Fibroblast of peridontal ligament (primary cell): ENCODE results near the gene TRIM52.

Experiments
- DNase-seq: peaks from one replicate; pipeline ENCODE4 v3.0.0-alpha.2; 2010; ENCODE audit errors: extremely low read depth

Gene TRIM52

GRCh38 chr5:181233801-181234454 lies 27.0 kb downstream of the TRIM52 start:
- no peak for DNase-seq

GRCh38 chr5:181233088-181233800 lies 27.7 kb downstream of the TRIM52 start:
- no peak for DNase-seq

GRCh38 chr5:181232593-181232992 lies 28.4 kb downstream of the TRIM52 start:
- DNase-seq: no peak

GRCh38 chr5:181231432-181231831 lies 29.5 kb downstream of the TRIM52 start:
- DNase-seq: no peak

GRCh38 chr5:181230551-181230950 lies 30.4 kb downstream of the TRIM52 start:
- DNase-seq: no peak

GRCh38 chr5:181229996-181230395 lies 30.9 kb downstream of the TRIM52 start:
- no peak for DNase-seq

- no peak for DNase-seq
Observed at GRCh38 chr5:181224390-181225229, 36.3 kb downstream of the TRIM52 start.

- no peak for DNase-seq
Observed at GRCh38 chr5:181223729-181224389, 37.1 kb downstream of the TRIM52 start.

- DNase-seq: peak; percentile 98
Observed at GRCh38 chr5:181223058-181223728, 37.8 kb downstream of the TRIM52 start, which contains the start of gene TRIM41. Gene TRIM41, plus strand, starts transcription at chr5:181223281. Its CDS starts 719 bp downstream, at chr5:181224000.

GRCh38 chr5:181222630-181223057 lies 38.3 kb downstream of the TRIM52 start:
- peak; percentile 59 for DNase-seq

GRCh38 chr5:181221792-181222629 lies 38.9 kb downstream of the TRIM52 start:
- DNase-seq: peak; percentile 93

- no peak for DNase-seq
Observed at GRCh38 chr5:181221105-181221791, 39.7 kb downstream of the TRIM52 start.

GRCh38 chr5:181220178-181220515 lies 40.8 kb downstream of the TRIM52 start:
- no peak for DNase-seq

GRCh38 chr5:181219262-181220177 lies 41.4 kb downstream of the TRIM52 start:
- DNase-seq: no peak

- DNase-seq: no peak
Observed at GRCh38 chr5:181218795-181219124, 42.2 kb downstream of the TRIM52 start.

GRCh38 chr5:181217803-181218062 lies 43.2 kb downstream of the TRIM52 start:
- DNase-seq: no peak

- no peak for DNase-seq
Observed at GRCh38 chr5:181217111-181217802, 43.7 kb downstream of the TRIM52 start.
